K562 (cell line): ENCODE data around the gene ZNF649. TPM values are rescaled to one million over a fixed set of nuclear protein-coding genes. Genes with fewer than 3 reads are reported as not detected.
A peak's percentile ranks its signal among the peaks of the same experiment; 100 is the strongest.

Source experiments
- CAMTA2 ChIP-seq: fragments of 250-450 bp; sonication (Bioruptor Pico); conservative IDR thresholded peaks from 2 replicates; pipeline ENCODE4 v1.5.1; 2022
- HMBOX1 ChIP-seq: sonication (generic); IDR thresholded peaks from 2 replicates; pipeline ENCODE4 v1.6.1; 2016
- JUND ChIP-seq, 2 experiments: IDR thresholded peaks; 2 replicates in 1 of 2; 3 replicates in 1 of 2; pipeline ENCODE4 v1.6.1; 2011; ENCODE audit warnings: borderline replicate concordance in 2 of 2, low read depth in 2 of 2, low read length in 2 of 2, improper control_type of control experiment in 1 of 2, missing biosample characterization in 1 of 2, missing genetic modification characterization in 1 of 2, missing genetic modification reagents in 1 of 2
- MBD2 ChIP-seq: sonication (generic); IDR thresholded peaks from 2 replicates; pipeline ENCODE4 v1.6.1; 2016; ENCODE audit warnings: low read depth, borderline replicate concordance
- MCM7 ChIP-seq, 2 experiments: fragments of 450-650 bp; IDR thresholded peaks; 2 replicates each; pipeline ENCODE4 v1.6.1; 2016 to 2018
- PREB ChIP-seq: sonication (generic); formaldehyde crosslinking; IDR thresholded peaks from 2 replicates; pipeline ENCODE4 v1.8.1; 2023; ENCODE audit warnings: mild to moderate bottlenecking, missing genetic modification reagents
- RBM15 ChIP-seq: fragments of 200-400 bp; formaldehyde crosslinking; IDR thresholded peaks from 2 replicates; pipeline ENCODE4 v1.6.1; 2018; ENCODE audit warnings: mild to moderate bottlenecking, low read length, moderate library complexity; ENCODE audit not compliant: insufficient read depth
- SRF ChIP-seq, 2 experiments: fragments of 250-450, 450-650 bp in 1 of 2; sonication (Bioruptor Pico) in 1 of 2; sonication (generic) in 1 of 2; formaldehyde crosslinking; IDR thresholded peaks; 2 replicates each; pipeline versions ENCODE4 v1.5.0 to v1.5.1; 2020 to 2022; ENCODE audit warnings: mild to moderate bottlenecking in 1 of 2, missing genetic modification reagents in 1 of 2
- SRSF9 ChIP-seq: fragments of 200-400 bp; formaldehyde crosslinking; IDR thresholded peaks from 2 replicates; pipeline ENCODE4 v1.6.1; 2017; ENCODE audit warnings: low read depth, low read length, borderline replicate concordance
- YBX1 ChIP-seq: fragments of 450-650 bp; IDR thresholded peaks from 2 replicates; pipeline ENCODE4 v1.7.1; 2016; ENCODE audit warnings: mild to moderate bottlenecking
- ZNF592 ChIP-seq: fragments of 450-650 bp; IDR thresholded peaks from 2 replicates; pipeline ENCODE4 v1.6.1; 2017; ENCODE audit warnings: antibody characterized with exemption, mild to moderate bottlenecking
- ZNF699 ChIP-seq: fragments of 250-450 bp; sonication (Bioruptor Pico); IDR thresholded peaks from 2 replicates; pipeline ENCODE4 v1.8.0; 2021; ENCODE audit warnings: mild to moderate bottlenecking, moderate library complexity; ENCODE audit not compliant: insufficient replicate concordance
- polyA plus RNA-seq, 8 experiments: library from polyadenylated mRNA; depleted of rRNA in 4 of 8; stranded (reverse) in 5 of 8; unstranded in 3 of 8; fragments of >200 nt; fragmentation: Nextera tagmentation in 2 of 8; fragmentation: Illumina TruSeq in 1 of 8; extraction: Ambion mirVana in 2 of 8; extraction: Trizol in 1 of 8; gene quantifications; 2 replicates each; pipeline versions ENCODE4 v1.2.1 to v1.2.3, GENCODE V29; 2011 to 2014; ENCODE audit warnings: inconsistent platforms in 1 of 8, missing spikeins in 1 of 8
- total RNA-seq, 7 experiments: library from RNA; depleted of rRNA in 6 of 7; stranded (reverse); fragments of >200 nt in 6 of 7; fragmentation: Illumina TruSeq in 2 of 7; extraction: Trizol in 2 of 7; gene quantifications; 2 replicates each; pipeline versions ENCODE4 v1.2.1 to v1.2.3, GENCODE V29; 2011 to 2021; ENCODE audit warnings: low replicate concordance in 1 of 7

ZNF649 gene
- total and polyA plus RNA-seq, 9 of the 15 experiments (the other 6 are each of a cell fraction or from before 2014, with no cell fraction given) = 1.4 to 14.9 (median 8.3) TPM

GRCh38 chr19:51904331-51905165, at the start of gene ZNF649 (continued):
- no peak for TF ChIP-seq ZNF592
- TF ChIP-seq MBD2 = peak; percentile 73
- TF ChIP-seq ZNF699 (CRISPR knock-in tag) = no peak
- no peak for TF ChIP-seq SRF (CRISPR knock-in tag; IDR thresholded peaks at IDR 0.05)
- TF ChIP-seq YBX1 = no peak
- no peak for TF ChIP-seq MCM7 (IDR thresholded peaks at IDR 0.05)
- TF ChIP-seq CAMTA2 (CRISPR knock-in tag) = no peak
- no peak for TF ChIP-seq PREB (CRISPR knock-in tag)
- TF ChIP-seq SRSF9 = no peak
- TF ChIP-seq HMBOX1 = no peak
- TF ChIP-seq JUND (IDR thresholded peaks at IDR 0.05; ENCODE audit: borderline replicate concordance, low read depth, low read length) = peak; percentile 38; the same call in 1 of the 2 replicates
- TF ChIP-seq JUND (tag; IDR thresholded peaks at IDR 0.05; ENCODE audit: borderline replicate concordance, low read depth, low read length) = no peak; the same call in 2 of the 3 replicates
- TF ChIP-seq RBM15 = no peak
